H1 (cell line): ENCODE results near the gene SKAP1. TPM values are rescaled to one million over a fixed set of nuclear protein-coding genes. Genes with fewer than 3 reads are reported as not detected.

Experiments used
- CTCF ChIA-PET: fragments of 300-600 bp; sonication (Branson Sonifier 250); formaldehyde crosslinking; loops from one replicate; lab custom pipeline; 2021; ENCODE audit not compliant: partially characterized antibody; lab: Charles Lee
- POLR2A ChIA-PET: fragments of 300-600 bp; sonication (Branson Sonifier 250); formaldehyde crosslinking; loops from one replicate; lab custom pipeline; 2021; ENCODE audit warnings: inconsistent platforms; ENCODE audit not compliant: partially characterized antibody; lab: Charles Lee
- DNase-seq, 2 experiments: peaks; one replicate each; pipeline versions ENCODE4 v3.0.0 to v3.0.0-alpha.2; 2010 to 2022; ENCODE audit warnings: low spot score in 2 of 2, low read depth in 1 of 2, mixed read lengths in 1 of 2
- FAIRE-seq: peaks from 2 replicates; lab custom pipeline; 2011; peaks lifted over from hg19 to GRCh38; lab: Jason Lieb, UNC
- H2AFZ ChIP-seq: 2 replicates; pipeline ENCODE4 v1.8.1; 2012; ENCODE audit warnings: low read length, inconsistent platforms
- H2AK5ac ChIP-seq: 2 replicates; pipeline ENCODE4 v1.6.1; 2013; ENCODE audit warnings: low read depth, low read length
- H2BK120ac ChIP-seq: replicated peaks from 2 replicates; pipeline ENCODE3; 2013; ENCODE audit warnings: low read depth, low read length, inconsistent platforms
- H2BK12ac ChIP-seq: 2 replicates; pipeline ENCODE4 v1.6.1; 2013; ENCODE audit warnings: low read depth, low read length
- H2BK15ac ChIP-seq: 2 replicates; pipeline ENCODE4 v1.6.1; 2013; ENCODE audit warnings: low read length
- H2BK20ac ChIP-seq: 2 replicates; pipeline ENCODE4 v1.6.1; 2013; ENCODE audit warnings: low read length
- H2BK5ac ChIP-seq: 2 replicates; pipeline ENCODE4 v1.6.1; 2013; ENCODE audit warnings: low read depth, low read length
- H3K14ac ChIP-seq: 2 replicates; pipeline ENCODE4 v1.6.1; 2013; ENCODE audit warnings: inconsistent platforms; ENCODE audit not compliant: insufficient read length
- H3K18ac ChIP-seq: 2 replicates; pipeline ENCODE4 v1.6.1; 2013; ENCODE audit warnings: low read length; ENCODE audit errors: extremely low read depth
- H3K23ac ChIP-seq: 2 replicates; pipeline ENCODE4 v1.6.1; 2013; ENCODE audit warnings: inconsistent platforms; ENCODE audit not compliant: insufficient read length
- H3K23me2 ChIP-seq: 2 replicates; pipeline ENCODE4 v1.6.1; 2013; ENCODE audit warnings: low read depth, low read length
- H3K27ac ChIP-seq: 2 replicates; pipeline ENCODE4 v1.6.1; 2011; ENCODE audit warnings: low read depth, low read length, inconsistent platforms
- H3K27me3 ChIP-seq, 4 experiments: replicated peaks in 1 of 4; 1 replicate in 1 of 4; 2 replicates in 3 of 4; pipeline versions ENCODE4 v1.6.1 to v1.8.1; 2011 to 2013; ENCODE audit warnings: low read length in 3 of 4, mild to moderate bottlenecking in 3 of 4, inconsistent platforms in 2 of 4, mixed read lengths in 2 of 4, moderate library complexity in 1 of 4; ENCODE audit not compliant: control insufficient read depth in 3 of 4, insufficient read depth in 3 of 4; ENCODE audit errors: extremely low read depth in 1 of 4
- H3K36me3 ChIP-seq, 4 experiments: 2 replicates each; pipeline versions ENCODE4 v1.6.1 to v1.8.1; 2011 to 2013; ENCODE audit warnings: mild to moderate bottlenecking in 4 of 4, low read length in 3 of 4, moderate library complexity in 2 of 4, control low read depth in 1 of 4, inconsistent platforms in 1 of 4; ENCODE audit not compliant: insufficient read depth in 4 of 4, control insufficient read depth in 2 of 4
- H3K4ac ChIP-seq: replicated peaks from 2 replicates; pipeline ENCODE3; 2013; ENCODE audit warnings: low read length, low read depth, mixed read lengths, inconsistent platforms; ENCODE audit not compliant: insufficient read length
- H3K4me1 ChIP-seq, 4 experiments: replicated peaks in 1 of 4; 1 replicate in 1 of 4; 2 replicates in 3 of 4; pipeline versions ENCODE4 v1.6.1 to v1.8.1; 2011 to 2013; ENCODE audit warnings: low read length in 3 of 4, inconsistent platforms in 2 of 4, mixed read lengths in 1 of 4; ENCODE audit not compliant: insufficient read depth in 4 of 4, control insufficient read depth in 3 of 4
- H3K4me2 ChIP-seq, 2 experiments: 2 replicates each; pipeline versions ENCODE4 v1.6.1 to v1.8.1; 2011 to 2013; ENCODE audit warnings: low read depth in 2 of 2, low read length in 2 of 2, control low read depth in 1 of 2, inconsistent platforms in 1 of 2, mild to moderate bottlenecking in 1 of 2; ENCODE audit not compliant: insufficient read depth in 1 of 2
- H3K4me3 ChIP-seq, 4 experiments: fragments of 200-600, 300-600 bp in 1 of 4; sonication (generic), shearing (Covaris generic), sonication (Bioruptor Twin) in 1 of 4; 2 replicates each; pipeline versions ENCODE4 v1.5.1 to v1.8.1; 2011 to 2016; ENCODE audit warnings: low read length in 4 of 4, low read depth in 3 of 4, control low read depth in 2 of 4, inconsistent platforms in 2 of 4, mild to moderate bottlenecking in 2 of 4, mixed read lengths in 1 of 4, moderate library complexity in 1 of 4; ENCODE audit not compliant: insufficient read depth in 2 of 4; ENCODE audit errors: extremely low read depth in 1 of 4
- H3K56ac ChIP-seq: replicated peaks from 2 replicates; pipeline ENCODE3; 2013; ENCODE audit warnings: low read depth, mild to moderate bottlenecking, mixed read lengths, low read length, inconsistent platforms; ENCODE audit not compliant: insufficient read length
- H3K79me1 ChIP-seq: 2 replicates; pipeline ENCODE4 v1.6.1; 2013; ENCODE audit warnings: low read depth, low read length, control low read depth
- H3K79me2 ChIP-seq, 2 experiments: 2 replicates each; pipeline versions ENCODE4 v1.6.1 to v1.8.1; 2012 to 2013; ENCODE audit warnings: low read length in 2 of 2, mild to moderate bottlenecking in 2 of 2, inconsistent platforms in 1 of 2; ENCODE audit not compliant: insufficient read depth in 2 of 2, control insufficient read depth in 1 of 2
- H3K9ac ChIP-seq, 4 experiments: replicated peaks in 1 of 4; 1 replicate in 1 of 4; 2 replicates in 3 of 4; pipeline versions ENCODE4 v1.6.1 to v1.8.1; 2011 to 2013; ENCODE audit warnings: low read depth in 3 of 4, low read length in 3 of 4, control low read depth in 2 of 4, mild to moderate bottlenecking in 2 of 4, moderate library complexity in 2 of 4, inconsistent platforms in 1 of 4; ENCODE audit errors: extremely low read depth in 1 of 4
- H3K9me3 ChIP-seq, 2 experiments: 2 replicates each; pipeline versions ENCODE4 v1.6.1 to v1.8.1; 2012 to 2013; ENCODE audit warnings: mild to moderate bottlenecking in 2 of 2, moderate library complexity in 2 of 2, control low read depth in 1 of 2, inconsistent platforms in 1 of 2, low read depth in 1 of 2, low read length in 1 of 2, mixed read lengths in 1 of 2; ENCODE audit not compliant: insufficient read depth in 2 of 2
- H4K20me1 ChIP-seq, 2 experiments: replicated peaks in 1 of 2; 2 replicates each; pipeline versions ENCODE3 to v1.8.1; 2011 to 2013; ENCODE audit warnings: inconsistent platforms in 2 of 2, low read length in 2 of 2, mild to moderate bottlenecking in 1 of 2; ENCODE audit not compliant: insufficient read depth in 2 of 2, control insufficient read depth in 1 of 2
- H4K5ac ChIP-seq: 2 replicates; pipeline ENCODE4 v1.6.1; 2013; ENCODE audit warnings: low read length, low read depth, mixed read lengths, inconsistent platforms; ENCODE audit not compliant: insufficient read length
- H4K8ac ChIP-seq: 2 replicates; pipeline ENCODE4 v1.8.0; 2013; ENCODE audit warnings: mild to moderate bottlenecking, moderate library complexity, low read length, inconsistent platforms; ENCODE audit not compliant: insufficient read depth; ENCODE audit errors: extremely low read depth
- H4K91ac ChIP-seq: replicated peaks from 2 replicates; pipeline ENCODE3; 2013; ENCODE audit warnings: low read length, mixed read lengths, inconsistent platforms; ENCODE audit not compliant: insufficient read length
- CBX5 ChIP-seq: fragments of 300-800, 300-1000 bp; sonication (generic); IDR thresholded peaks from 2 replicates; pipeline ENCODE4 v1.7.1; 2016; ENCODE audit warnings: antibody characterized with exemption, low read length, low read depth
- CTBP2 ChIP-seq: IDR thresholded peaks from 2 replicates; pipeline ENCODE4 v1.7.0; 2011; ENCODE audit warnings: borderline replicate concordance, mild to moderate bottlenecking, moderate library complexity, mixed read lengths, low read length; ENCODE audit not compliant: insufficient read depth, insufficient read length
- E2F6 ChIP-seq: IDR thresholded peaks from 2 replicates; pipeline ENCODE4 v1.6.1; 2012; ENCODE audit warnings: inconsistent platforms
- EGR1 ChIP-seq: IDR thresholded peaks from 2 replicates; pipeline ENCODE4 v1.6.1; 2011; ENCODE audit warnings: low read depth, low read length, borderline replicate concordance
- GABPA ChIP-seq: IDR thresholded peaks from 2 replicates; pipeline ENCODE4 v1.6.1; 2011; ENCODE audit warnings: mild to moderate bottlenecking, low read length, moderate library complexity, borderline replicate concordance; ENCODE audit not compliant: insufficient read depth
- JUND ChIP-seq: IDR thresholded peaks from 2 replicates; pipeline ENCODE4 v1.6.1; 2011; ENCODE audit warnings: mild to moderate bottlenecking, improper control_type of control experiment, low read length
- RBBP5 ChIP-seq: IDR thresholded peaks from 2 replicates; pipeline ENCODE4 v1.7.1; 2012; ENCODE audit warnings: low read depth, mild to moderate bottlenecking, inconsistent platforms, low read length, moderate library complexity, borderline replicate concordance
- SIN3A ChIP-seq, 2 experiments: IDR thresholded peaks in 1 of 2; conservative IDR thresholded peaks in 1 of 2; 2 replicates each; pipeline ENCODE4 v1.6.1; 2011 to 2012; ENCODE audit warnings: low read length in 2 of 2, improper control_type of control experiment in 1 of 2, low read depth in 1 of 2, mild to moderate bottlenecking in 1 of 2
- SIX5 ChIP-seq: IDR thresholded peaks from 2 replicates; pipeline ENCODE4 v1.6.1; 2011; ENCODE audit warnings: mild to moderate bottlenecking, low read depth, low read length
- TAF1 ChIP-seq: IDR thresholded peaks from 2 replicates; pipeline ENCODE4 v1.6.1; 2011; ENCODE audit warnings: mild to moderate bottlenecking, low read depth, low read length
- YY1 ChIP-seq: IDR thresholded peaks from 2 replicates; pipeline ENCODE4 v1.6.1; 2011; ENCODE audit warnings: low read depth, mild to moderate bottlenecking, low read length
- ZNF274 ChIP-seq: IDR thresholded peaks from 2 replicates; pipeline ENCODE4 v1.7.0; 2012; ENCODE audit warnings: low read length, borderline replicate concordance; ENCODE audit errors: extremely low read depth
- WGBS, 2 experiments: shearing (Covaris generic) in 1 of 2; methylation state at CpG; one replicate each; pipeline versions ENCODE4 v1.1.6 to v1.1.7; 2013 to 2015; ENCODE audit warnings: low lambda C conversion rate in 2 of 2, mixed read lengths in 2 of 2, inconsistent platforms in 1 of 2, low coverage in 1 of 2, missing lambda C conversion rate in 1 of 2; ENCODE audit not compliant: insufficient replicate concordance in 2 of 2, insufficient coverage in 1 of 2, insufficient read length in 1 of 2; ENCODE audit errors: extremely low coverage in 1 of 2, missing lambda C conversion rate in 1 of 2; 5-methylcytosine and 5-hydroxymethylcytosine counted together
- polyA plus RNA-seq, 7 experiments: library from polyadenylated mRNA; depleted of rRNA in 3 of 7; stranded (reverse) in 5 of 7; unstranded in 2 of 7; fragments of >200 nt in 5 of 7; fragments of 200-250 nt in 2 of 7; gene quantifications; 1 replicate in 5 of 7; 2 replicates in 1 of 7; 4 replicates in 1 of 7; pipeline versions ENCODE4 v1.2.1 to v1.2.3, GENCODE V29; 2011 to 2013; ENCODE audit warnings: missing spikeins in 2 of 7, mixed read lengths in 2 of 7
- total RNA-seq: library from RNA; stranded (reverse); fragmentation: NEBNext Ultra II Directional; extraction: Animal tissue kit (Norgen Biotek cat#: 25700); gene quantifications from 2 replicates; pipeline ENCODE4 v1.2.1, GENCODE V29; 2021

SKAP1 gene
- total and polyA plus RNA-seq, 2 of the 8 experiments (the other 6 are each of a cell fraction or from before 2014, with no cell fraction given), result not detected

DNA sequence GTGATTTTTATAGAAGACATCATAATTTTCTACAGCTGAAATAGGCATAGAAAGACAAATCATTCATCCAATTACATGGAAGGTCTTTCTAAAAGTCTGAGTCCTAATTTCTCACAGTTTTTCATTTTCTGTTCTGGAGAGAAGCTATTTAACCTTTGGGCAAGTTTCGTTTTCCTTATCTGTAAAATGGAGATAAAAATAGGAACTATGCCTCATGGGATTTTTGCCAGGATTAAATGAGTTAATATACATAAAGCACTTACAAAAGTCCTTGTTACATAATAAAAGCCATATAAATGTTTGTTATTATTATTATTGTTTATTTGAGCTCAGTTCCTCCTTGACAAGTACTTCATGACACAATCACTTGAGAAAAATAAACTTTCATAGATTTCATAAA is 121.4 kb downstream of the SKAP1 start:
- H3K36me3 ChIP-seq, result no peaks in the 10 kb centered on the region
- H3K79me2 ChIP-seq, result no peaks in the 10 kb centered on the region
- H2BK15ac ChIP-seq, result no peak overlapping the region
- H3K9me3 ChIP-seq, result no peaks in the 10 kb centered on the region
- H3K56ac ChIP-seq, result no peak overlapping the region
- WGBS, 2 experiments, result 79% methylated on average over 1 of the region's 1 CpG; no CpG with 5 or more reads in 1 of the 2 experiments
- H3K27ac ChIP-seq, result no peak overlapping the region
- H2BK5ac ChIP-seq, result no peak overlapping the region
- no peak overlapping the region for H3K14ac ChIP-seq
- H3K4me2 ChIP-seq, result no peak overlapping the region
- no peaks in the 10 kb centered on the region for H3K4me1 ChIP-seq
- DNase-seq, result no peak
- H3K4me3 ChIP-seq, result no peak overlapping the region
- H4K20me1 ChIP-seq, result no peaks in the 10 kb centered on the region
- no peaks in the 10 kb centered on the region for H3K79me1 ChIP-seq
- H3K27me3 ChIP-seq, result no peaks in the 10 kb centered on the region; a peak in 2 of 7 replicates
- no peak overlapping the region for H4K5ac ChIP-seq
- ChIA-PET POLR2A (no interaction called here), CTCF (interaction anchor here (0.6 to 3.1 kb wide), 65 partner anchors 8 to 328 kb away, joined by 3 to 27 read pairs (median 4); partner anchors contain the start of genes HOXB5 and NFE2L1)
- no peak overlapping the region for H2BK20ac ChIP-seq
- no peak overlapping the region for H2AK5ac ChIP-seq
- FAIRE-seq, result no peak
- H3K23me2 ChIP-seq, result no peaks in the 10 kb centered on the region
- H4K8ac ChIP-seq, result no peak overlapping the region
- no peak overlapping the region for H4K91ac ChIP-seq
- no peak overlapping the region for H2BK120ac ChIP-seq
- H2BK12ac ChIP-seq, result no peak overlapping the region
- no peak overlapping the region for H3K9ac ChIP-seq
- H3K23ac ChIP-seq, result no peak overlapping the region
- no peak overlapping the region for H3K4ac ChIP-seq
- H2AFZ ChIP-seq, result no peak overlapping the region
- no peak overlapping the region for H3K18ac ChIP-seq
- TF ChIP-seq YY1 (no peak), CTBP2 (no peak), SIN3A (conservative IDR thresholded peaks at IDR 0.05 in 1 of 2, IDR thresholded peaks at IDR 0.05 in 1 of 2; ENCODE audit: low read depth in 1 of 2, low read length in 2 of 2) (no peak), CBX5 (no peak), ZNF274 (no peak), RBBP5 (no peak), EGR1 (no peak), SIX5 (no peak), E2F6 (no peak), TAF1 (no peak), GABPA (no peak), JUND (no peak)
